Neural progenitor cell (in vitro differentiated cells): Measurements from ENCODE around the gene ANP32D. TPM values are rescaled to one million over a fixed set of nuclear protein-coding genes. Genes with fewer than 3 reads are reported as not detected.
A peak's percentile ranks its signal among the peaks of the same experiment; 100 is the strongest.

ENCODE experiments used
- DNase-seq: peaks from one replicate; pipeline ENCODE4 v3.0.0-alpha.2; 2016; ENCODE audit warnings: low spot score
- H2AFZ ChIP-seq: fragments of 200-600 bp; sonication (generic); replicated peaks from 2 replicates; pipeline ENCODE4 v1.6.1; 2016; ENCODE audit warnings: antibody characterized with exemption
- H3F3A ChIP-seq: fragments of 200-600 bp; sonication (generic); 2 replicates; pipeline ENCODE4 v1.6.1; 2016; ENCODE audit warnings: antibody characterized with exemption, low read depth
- H3K27ac ChIP-seq: fragments of 200-600 bp; sonication (generic); 2 replicates; pipeline ENCODE4 v1.5.1; 2016; ENCODE audit warnings: mild to moderate bottlenecking
- H3K27me3 ChIP-seq: fragments of 200-600 bp; sonication (generic); 2 replicates; pipeline ENCODE4 v1.6.1; 2016; ENCODE audit warnings: mild to moderate bottlenecking, moderate library complexity
- H3K36me3 ChIP-seq: fragments of 200-600 bp; sonication (generic); 2 replicates; pipeline ENCODE4 v1.5.1; 2016
- H3K4me1 ChIP-seq: fragments of 200-600 bp; sonication (generic); 2 replicates; pipeline ENCODE4 v1.6.1; 2016; ENCODE audit warnings: mixed run types
- H3K4me2 ChIP-seq: fragments of 200-600 bp; sonication (generic); 2 replicates; pipeline ENCODE4 v1.6.1; 2016
- H3K4me3 ChIP-seq: fragments of 200-600 bp; sonication (generic); 2 replicates; pipeline ENCODE4 v1.5.1; 2016
- H3K79me2 ChIP-seq: fragments of 200-600 bp; sonication (generic); 2 replicates; pipeline ENCODE4 v1.6.1; 2016; ENCODE audit warnings: low read depth
- H3K9ac ChIP-seq: fragments of 200-600 bp; sonication (generic); 2 replicates; pipeline ENCODE4 v1.6.1; 2016
- H3K9me3 ChIP-seq: fragments of 200-600 bp; sonication (generic); 2 replicates; pipeline ENCODE4 v1.5.1; 2016; ENCODE audit warnings: low read depth
- H4K20me1 ChIP-seq: fragments of 200-600 bp; sonication (generic); 2 replicates; pipeline ENCODE4 v1.6.1; 2016; ENCODE audit warnings: low read depth
- H3K27ac Mint-ChIP-seq: 3 replicates; pipeline ENCODE4 v1.8.0; 2021; ENCODE audit warnings: mixed read lengths
- H3K27me3 Mint-ChIP-seq: 2 replicates; pipeline ENCODE4 v1.8.0; 2022; ENCODE audit warnings: low read depth, mild to moderate bottlenecking, inconsistent platforms, moderate library complexity, mixed read lengths; ENCODE audit not compliant: insufficient read depth
- H3K36me3 Mint-ChIP-seq: 3 replicates; pipeline ENCODE4 v1.8.0; 2021; ENCODE audit warnings: mixed read lengths
- H3K4me1 Mint-ChIP-seq: 3 replicates; pipeline ENCODE4 v1.8.0; 2021; ENCODE audit warnings: mixed read lengths
- H3K4me3 Mint-ChIP-seq: 3 replicates; pipeline ENCODE4 v1.8.0; 2021; ENCODE audit warnings: mild to moderate bottlenecking, moderate library complexity, mixed read lengths
- H3K9me3 Mint-ChIP-seq: 3 replicates; pipeline ENCODE4 v1.8.0; 2020; ENCODE audit warnings: mixed read lengths
- EZH2 ChIP-seq: fragments of 200-600 bp; sonication (generic); IDR thresholded peaks from 2 replicates; pipeline ENCODE4 v1.6.1; 2017; ENCODE audit warnings: antibody characterized with exemption, mild to moderate bottlenecking, moderate library complexity
- EZH2phosphoT487 ChIP-seq: fragments of 200-600 bp; sonication (generic); IDR thresholded peaks from 2 replicates; pipeline ENCODE4 v1.6.1; 2017; ENCODE audit warnings: antibody characterized with exemption
- total RNA-seq: library from RNA; depleted of rRNA; stranded (reverse); fragments of >200 nt; gene quantifications from 2 replicates; pipeline ENCODE4 v1.2.3, GENCODE V29; 2015; ENCODE audit warnings: low replicate concordance
- TF ChIP-seq, protein P1 (sequence below): fragments of 200-600 bp; sonication (generic); IDR thresholded peaks from 2 replicates; pipeline ENCODE4 v1.5.1; 2017; ENCODE audit warnings: antibody characterized with exemption, mild to moderate bottlenecking

The ANP32D gene
- total RNA-seq, 1 donor from 2014 or later: not detected

DNA sequence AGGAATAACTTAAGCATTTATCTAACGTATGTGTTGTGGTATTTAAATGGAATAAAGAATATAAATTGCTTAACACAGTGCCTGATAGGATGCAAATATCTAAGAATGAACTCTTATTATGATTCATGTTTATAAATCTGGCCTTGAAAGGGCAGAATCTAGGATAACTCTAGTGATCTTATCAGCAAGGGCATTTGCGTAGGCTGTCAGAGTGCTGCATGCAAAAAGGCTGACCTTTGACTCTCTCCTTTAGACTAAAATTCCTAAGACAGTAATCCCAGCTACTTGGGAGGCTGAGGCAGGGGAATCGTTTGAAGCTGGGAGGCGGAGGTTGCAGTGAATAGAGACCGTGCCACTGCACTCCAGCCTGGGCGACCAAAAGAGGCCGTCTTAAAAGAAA is 31.3 kb upstream of the ANP32D start:
- peaks cover 48% of the 10 kb centered on the region for H3K4me1 ChIP-seq
- Mint-ChIP-seq H3K9me3 (peaks cover 14% of the 10 kb centered on the region), H3K4me1 (peaks cover 46% of the 10 kb centered on the region), H3K36me3 (no peaks in the 10 kb centered on the region), H3K27me3 (no peaks in the 10 kb centered on the region), H3K4me3 (no peak overlapping the region), H3K27ac (peak overlapping the region; percentile 72)
- H2AFZ ChIP-seq: no peak overlapping the region
- H3K79me2 ChIP-seq: no peaks in the 10 kb centered on the region
- H4K20me1 ChIP-seq: no peaks in the 10 kb centered on the region
- DNase-seq: peak; percentile 78
- H3K27ac ChIP-seq: no peak overlapping the region
- no peak for TF ChIP-seq EZH2phosphoT487
- TF ChIP-seq, protein P1, sequence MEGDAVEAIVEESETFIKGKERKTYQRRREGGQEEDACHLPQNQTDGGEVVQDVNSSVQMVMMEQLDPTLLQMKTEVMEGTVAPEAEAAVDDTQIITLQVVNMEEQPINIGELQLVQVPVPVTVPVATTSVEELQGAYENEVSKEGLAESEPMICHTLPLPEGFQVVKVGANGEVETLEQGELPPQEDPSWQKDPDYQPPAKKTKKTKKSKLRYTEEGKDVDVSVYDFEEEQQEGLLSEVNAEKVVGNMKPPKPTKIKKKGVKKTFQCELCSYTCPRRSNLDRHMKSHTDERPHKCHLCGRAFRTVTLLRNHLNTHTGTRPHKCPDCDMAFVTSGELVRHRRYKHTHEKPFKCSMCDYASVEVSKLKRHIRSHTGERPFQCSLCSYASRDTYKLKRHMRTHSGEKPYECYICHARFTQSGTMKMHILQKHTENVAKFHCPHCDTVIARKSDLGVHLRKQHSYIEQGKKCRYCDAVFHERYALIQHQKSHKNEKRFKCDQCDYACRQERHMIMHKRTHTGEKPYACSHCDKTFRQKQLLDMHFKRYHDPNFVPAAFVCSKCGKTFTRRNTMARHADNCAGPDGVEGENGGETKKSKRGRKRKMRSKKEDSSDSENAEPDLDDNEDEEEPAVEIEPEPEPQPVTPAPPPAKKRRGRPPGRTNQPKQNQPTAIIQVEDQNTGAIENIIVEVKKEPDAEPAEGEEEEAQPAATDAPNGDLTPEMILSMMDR: no peak
- no peak for TF ChIP-seq EZH2
- H3F3A ChIP-seq: peaks cover 12% of the 10 kb centered on the region
- no peaks in the 10 kb centered on the region for H3K27me3 ChIP-seq
- no peaks in the 10 kb centered on the region for H3K36me3 ChIP-seq
- H3K4me3 ChIP-seq: no peak overlapping the region
- peak overlapping the region; percentile 25 for H3K4me2 ChIP-seq
- H3K9ac ChIP-seq: no peak overlapping the region
- no peaks in the 10 kb centered on the region for H3K9me3 ChIP-seq

- Histone ChIP-seq H3K27me3 (no peaks in the 10 kb centered on the region), H3K36me3 (no peaks in the 10 kb centered on the region), H3K9me3 (no peaks in the 10 kb centered on the region), H3K9ac (no peak overlapping the region), H3K4me1 (peaks cover 60% of the 10 kb centered on the region), H3K27ac (no peak overlapping the region), H3K79me2 (no peaks in the 10 kb centered on the region), H3K4me2 (peak overlapping the region; percentile 25), H4K20me1 (no peaks in the 10 kb centered on the region), H2AFZ (peak overlapping the region; percentile 75), H3K4me3 (no peak overlapping the region), H3F3A (peaks cover 16% of the 10 kb centered on the region)
- Mint-ChIP-seq H3K36me3 (no peaks in the 10 kb centered on the region), H3K9me3 (peaks cover 8% of the 10 kb centered on the region), H3K4me3 (no peak overlapping the region), H3K27me3 (no peaks in the 10 kb centered on the region), H3K27ac (peak overlapping the region; percentile 68), H3K4me1 (peaks cover 52% of the 10 kb centered on the region)
- peak; percentile 30 for DNase-seq
- TF ChIP-seq EZH2phosphoT487: no peak
- TF ChIP-seq, protein P1: peak; percentile 23
These were observed 30.0 kb upstream of the ANP32D start for GRCh38 chr12:48442179-48442847.

- Histone ChIP-seq H3K4me3 (no peak overlapping the region), H2AFZ (no peak overlapping the region), H3K4me2 (peak overlapping the region; percentile 45), H4K20me1 (no peaks in the 10 kb centered on the region), H3K79me2 (no peaks in the 10 kb centered on the region), H3F3A (peaks cover 17% of the 10 kb centered on the region), H3K36me3 (no peaks in the 10 kb centered on the region), H3K27ac (no peak overlapping the region), H3K4me1 (peaks cover 75% of the 10 kb centered on the region), H3K27me3 (no peaks in the 10 kb centered on the region), H3K9ac (no peak overlapping the region), H3K9me3 (no peaks in the 10 kb centered on the region)
- Mint-ChIP-seq H3K27ac (no peak overlapping the region), H3K9me3 (peaks cover 17% of the 10 kb centered on the region), H3K27me3 (no peaks in the 10 kb centered on the region), H3K4me1 (peaks cover 53% of the 10 kb centered on the region), H3K4me3 (no peak overlapping the region), H3K36me3 (peaks cover 2% of the 10 kb centered on the region)
- no peak for DNase-seq
- TF ChIP-seq EZH2phosphoT487: no peak
- TF ChIP-seq, protein P1: no peak
- no peak for TF ChIP-seq EZH2
These were observed 26.8 kb upstream of the ANP32D start for GRCh38 chr12:48445538-48445937.
